ENCODE data around the gene PXN.

- TF ChIP-seq POLR2A (IDR thresholded peaks at IDR 0.05) (no peak), CTCF (IDR thresholded peaks at IDR 0.05) (no peak)
Observed at GRCh38 chr12:120175062-120175461, 90.5 kb downstream of the PXN start.
